22Rv1 (cell line): Measurements from ENCODE around the gene NTPCR.

Experiments
- ZFX ChIP-seq: fragments of 450-650 bp; IDR thresholded peaks from 2 replicates; pipeline ENCODE4 v1.6.1; 2017; ENCODE audit warnings: antibody characterized with exemption, borderline replicate concordance
- TF ChIP-seq, protein P1 (sequence below): fragments of 450-650 bp; IDR thresholded peaks from 2 replicates; pipeline ENCODE4 v1.5.1; 2017; ENCODE audit warnings: mild to moderate bottlenecking

DNA sequence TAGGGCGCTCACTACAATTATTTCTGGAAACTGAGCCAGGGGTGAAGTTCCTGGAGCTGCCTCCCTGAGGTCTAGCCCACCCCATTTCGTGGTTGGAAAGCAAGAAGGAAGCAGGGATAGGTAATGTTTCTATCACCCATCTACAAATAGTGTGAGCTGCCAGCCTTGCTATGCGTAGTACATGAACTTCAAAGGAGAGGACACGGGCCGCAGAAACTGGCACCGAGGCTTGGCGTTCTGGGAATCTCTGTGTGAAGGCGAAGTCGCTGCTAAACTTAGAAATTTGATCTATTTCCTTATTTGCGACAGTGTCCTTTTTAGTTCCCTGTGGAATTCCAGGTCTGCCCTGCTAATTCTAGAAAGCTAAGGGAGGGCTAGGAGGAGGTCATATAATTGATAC is 49.6 kb upstream of the NTPCR start:
- TF ChIP-seq, protein P1, sequence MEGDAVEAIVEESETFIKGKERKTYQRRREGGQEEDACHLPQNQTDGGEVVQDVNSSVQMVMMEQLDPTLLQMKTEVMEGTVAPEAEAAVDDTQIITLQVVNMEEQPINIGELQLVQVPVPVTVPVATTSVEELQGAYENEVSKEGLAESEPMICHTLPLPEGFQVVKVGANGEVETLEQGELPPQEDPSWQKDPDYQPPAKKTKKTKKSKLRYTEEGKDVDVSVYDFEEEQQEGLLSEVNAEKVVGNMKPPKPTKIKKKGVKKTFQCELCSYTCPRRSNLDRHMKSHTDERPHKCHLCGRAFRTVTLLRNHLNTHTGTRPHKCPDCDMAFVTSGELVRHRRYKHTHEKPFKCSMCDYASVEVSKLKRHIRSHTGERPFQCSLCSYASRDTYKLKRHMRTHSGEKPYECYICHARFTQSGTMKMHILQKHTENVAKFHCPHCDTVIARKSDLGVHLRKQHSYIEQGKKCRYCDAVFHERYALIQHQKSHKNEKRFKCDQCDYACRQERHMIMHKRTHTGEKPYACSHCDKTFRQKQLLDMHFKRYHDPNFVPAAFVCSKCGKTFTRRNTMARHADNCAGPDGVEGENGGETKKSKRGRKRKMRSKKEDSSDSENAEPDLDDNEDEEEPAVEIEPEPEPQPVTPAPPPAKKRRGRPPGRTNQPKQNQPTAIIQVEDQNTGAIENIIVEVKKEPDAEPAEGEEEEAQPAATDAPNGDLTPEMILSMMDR = no peak
- TF ChIP-seq ZFX = no peak
